ENCODE measurements around the gene DNAH7.

GRCh38 chr2:196096264-196096663, 27.6 kb upstream of the DNAH7 start:
- TF ChIP-seq, protein P1, sequence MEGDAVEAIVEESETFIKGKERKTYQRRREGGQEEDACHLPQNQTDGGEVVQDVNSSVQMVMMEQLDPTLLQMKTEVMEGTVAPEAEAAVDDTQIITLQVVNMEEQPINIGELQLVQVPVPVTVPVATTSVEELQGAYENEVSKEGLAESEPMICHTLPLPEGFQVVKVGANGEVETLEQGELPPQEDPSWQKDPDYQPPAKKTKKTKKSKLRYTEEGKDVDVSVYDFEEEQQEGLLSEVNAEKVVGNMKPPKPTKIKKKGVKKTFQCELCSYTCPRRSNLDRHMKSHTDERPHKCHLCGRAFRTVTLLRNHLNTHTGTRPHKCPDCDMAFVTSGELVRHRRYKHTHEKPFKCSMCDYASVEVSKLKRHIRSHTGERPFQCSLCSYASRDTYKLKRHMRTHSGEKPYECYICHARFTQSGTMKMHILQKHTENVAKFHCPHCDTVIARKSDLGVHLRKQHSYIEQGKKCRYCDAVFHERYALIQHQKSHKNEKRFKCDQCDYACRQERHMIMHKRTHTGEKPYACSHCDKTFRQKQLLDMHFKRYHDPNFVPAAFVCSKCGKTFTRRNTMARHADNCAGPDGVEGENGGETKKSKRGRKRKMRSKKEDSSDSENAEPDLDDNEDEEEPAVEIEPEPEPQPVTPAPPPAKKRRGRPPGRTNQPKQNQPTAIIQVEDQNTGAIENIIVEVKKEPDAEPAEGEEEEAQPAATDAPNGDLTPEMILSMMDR (conservative IDR thresholded peaks at IDR 0.05; ENCODE audit: low read depth, low read length), result no peak
- TF ChIP-seq, protein P2, sequence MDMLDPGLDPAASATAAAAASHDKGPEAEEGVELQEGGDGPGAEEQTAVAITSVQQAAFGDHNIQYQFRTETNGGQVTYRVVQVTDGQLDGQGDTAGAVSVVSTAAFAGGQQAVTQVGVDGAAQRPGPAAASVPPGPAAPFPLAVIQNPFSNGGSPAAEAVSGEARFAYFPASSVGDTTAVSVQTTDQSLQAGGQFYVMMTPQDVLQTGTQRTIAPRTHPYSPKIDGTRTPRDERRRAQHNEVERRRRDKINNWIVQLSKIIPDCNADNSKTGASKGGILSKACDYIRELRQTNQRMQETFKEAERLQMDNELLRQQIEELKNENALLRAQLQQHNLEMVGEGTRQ (IDR thresholded peaks at IDR 0.05; ENCODE audit: low read depth, low read length), result no peak
- no peak for TF ChIP-seq POLR2A (IDR thresholded peaks at IDR 0.05; ENCODE audit: low read depth, low read length)

Data from IMR-90 (cell line).